Esophagus squamous epithelium (tissue), 5 donors: ENCODE results near the gene SNRPB. TPM values are rescaled to one million over a fixed set of nuclear protein-coding genes. Genes with fewer than 3 reads are reported as not detected.
A peak's percentile ranks its signal among the peaks of the same experiment; 100 is the strongest.

Experiments used
- DNase-seq: peaks from one replicate; lab custom pipeline; 2025; lab: John Stamatoyannopoulos, UW
- H3K27ac ChIP-seq, 4 donors: fragments of 200-600 bp; sonication (generic); one replicate each; pipeline ENCODE4 v1.5.1; 2016 to 2019; ENCODE audit warnings: mild to moderate bottlenecking in 1 of 4
- H3K27me3 ChIP-seq, 4 donors: fragments of 200-600 bp; sonication (generic); 1 replicate in 3 of 4; 2 replicates in 1 of 4; pipeline versions ENCODE4 v1.5.1 to v1.6.0; 2017 to 2021; ENCODE audit warnings: antibody characterized with exemption in 1 of 4
- H3K36me3 ChIP-seq, 3 donors: fragments of 200-600 bp; sonication (generic); one replicate each; pipeline ENCODE4 v1.5.1; 2016 to 2019
- H3K4me1 ChIP-seq, 3 donors: fragments of 200-600 bp; sonication (generic); one replicate each; pipeline ENCODE4 v1.5.1; 2017 to 2019
- H3K4me3 ChIP-seq, 4 donors: fragments of 200-600 bp; sonication (generic); 1 replicate in 3 of 4; 2 replicates in 1 of 4; pipeline ENCODE4 v1.5.1; 2016 to 2019; ENCODE audit warnings: mild to moderate bottlenecking in 2 of 4, moderate library complexity in 1 of 4
- H3K9me3 ChIP-seq, 3 donors: fragments of 200-600 bp; sonication (generic); one replicate each; pipeline ENCODE4 v1.5.1; 2016 to 2019
- CTCF ChIP-seq, 6 experiments: fragments of 450-650 bp in 4 of 6; fragments of 200-600 bp in 2 of 6; sonication (generic) in 2 of 6; IDR thresholded peaks; one replicate each; pipeline ENCODE4 v1.5.1; 2016 to 2019; ENCODE audit warnings: antibody characterized with exemption in 6 of 6, mild to moderate bottlenecking in 4 of 6, moderate library complexity in 4 of 6
- POLR2A ChIP-seq, 4 donors: fragments of 450-650 bp; IDR thresholded peaks; one replicate each; pipeline ENCODE4 v1.6.1; 2017; ENCODE audit warnings: antibody characterized with exemption in 4 of 4, mild to moderate bottlenecking in 4 of 4, moderate library complexity in 3 of 4
- WGBS, 2 donors: methylation state at CpG; one replicate each; pipeline ENCODE4 v1.1.5; 2018; 5-methylcytosine and 5-hydroxymethylcytosine counted together
- intact Hi-C: fragments of 100-400 bp; cut with DNase I; formaldehyde crosslinking; loops from one replicate; pipeline ENCODE4 v1.15.0; 2022
- total RNA-seq, 4 donors: library from RNA; depleted of rRNA; stranded (reverse); fragments of >200 nt; gene quantifications; one replicate each; pipeline ENCODE4 v1.1.0, GENCODE V29; 2016
- donor health status: DM: yes; HTN: yes; CAD: no.

SNRPB gene
- 100 to 1,000 TPM; 244 to 393 (median 277) TPM for total RNA-seq

- peak within 1 kb of the TSS; percentile 45 to 87 (median 76) for H3K4me3 ChIP-seq
- peaks cover 5 to 31% (median 14%) of the 10 kb centered on the region in 3 donors for H3K36me3 ChIP-seq
- intact Hi-C loops: no loop called here
- H3K9me3 ChIP-seq: no peaks in the 10 kb centered on the region
- peaks cover 0 to 37% (median 24%) of the 10 kb centered on the region in 3 donors for H3K4me1 ChIP-seq
- peak within 1 kb of the TSS; percentile 84 to 98 (median 92) for H3K27ac ChIP-seq
- 1 to 2% methylated on average over 25 to 32 of the region's 53 CpGs for WGBS, 2 donors
- peak; percentile 74 for DNase-seq
- TF ChIP-seq POLR2A (IDR thresholded peaks at IDR 0.05) (peak in 3 of 4 donors; percentile 75 to 97 (median 89)), CTCF (IDR thresholded peaks at IDR 0.05) (peak in 1 of 6 experiments; percentile 19)
- H3K27me3 ChIP-seq: no peaks in the 10 kb centered on the region
These were observed at the start of gene SNRPB for GRCh38 chr20:2470423-2471193. TSS of gene SNRPB (minus strand) at chr20:2470789. CDS start at chr20:2470690, 99 bp downstream.

DNA sequence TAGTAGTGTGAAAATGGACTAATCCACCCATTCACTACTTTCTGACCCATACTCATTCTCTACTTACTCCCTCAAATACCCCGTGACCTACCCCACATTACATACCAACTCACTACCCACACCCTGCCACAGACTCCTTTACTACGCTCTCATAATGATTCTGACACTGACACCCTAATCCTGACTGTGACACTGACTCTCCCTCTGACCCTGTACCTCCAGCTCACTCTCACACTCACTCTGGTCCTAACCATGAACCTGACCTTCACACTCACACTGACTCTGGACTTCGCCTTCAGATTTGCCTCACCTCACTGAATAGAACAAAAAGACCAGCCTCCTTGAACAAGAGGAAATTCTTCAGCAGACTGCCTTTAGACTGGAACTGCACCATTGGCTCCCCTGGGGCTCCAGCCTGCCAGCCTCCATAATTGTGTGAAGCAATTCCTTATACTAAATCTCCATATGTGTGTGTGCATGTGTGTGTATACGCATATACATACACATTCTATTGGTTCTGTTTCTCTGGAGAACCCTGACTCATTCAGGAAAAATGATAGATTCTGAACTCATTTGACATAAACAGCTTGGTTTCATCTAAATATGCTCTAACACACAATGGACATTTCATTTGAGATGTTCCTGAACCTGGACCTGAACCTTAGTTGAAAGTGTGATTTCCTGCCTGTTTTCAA, 48.7 kb upstream of the SNRPB start:
- TF ChIP-seq POLR2A (IDR thresholded peaks at IDR 0.05): no peak
- TF ChIP-seq CTCF (IDR thresholded peaks at IDR 0.05): no peak
- Histone ChIP-seq H3K36me3 (no peaks in the 10 kb centered on the region), H3K27ac (no peak overlapping the region), H3K4me3 (no peak overlapping the region), H3K9me3 (no peaks in the 10 kb centered on the region), H3K4me1 (peaks cover 3 to 26% (median 4%) of the 10 kb centered on the region in 3 donors), H3K27me3 (peaks cover 0 to 4% (median 0%) of the 10 kb centered on the region in 4 donors)
- WGBS, 2 donors: 91 to 98% methylated on average over 4 of the region's 4 CpGs
- no peak for DNase-seq
- intact Hi-C loops: no loop called here

DNA sequence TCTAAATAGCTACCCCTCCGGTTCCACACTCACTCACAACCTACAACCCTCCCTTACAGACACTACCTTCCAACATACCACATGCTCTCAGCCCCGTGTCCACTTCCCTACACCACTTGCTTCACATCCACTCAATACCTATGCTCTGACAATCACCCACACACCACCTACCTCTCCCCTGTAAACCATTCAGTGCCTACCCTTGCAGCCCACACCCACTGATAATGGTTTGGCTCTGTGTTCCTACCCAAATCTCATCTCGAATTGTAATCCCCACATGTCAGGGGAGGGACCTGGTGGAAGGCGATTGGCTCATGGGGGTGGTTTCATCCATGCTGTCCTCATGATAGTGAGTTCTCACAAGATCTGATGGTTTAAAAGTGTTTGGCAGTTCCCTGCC, 48.0 kb upstream of the SNRPB start:
- 79 to 80% methylated on average over 4 of the region's 4 CpGs for WGBS, 2 donors
- H3K9me3 ChIP-seq: no peaks in the 10 kb centered on the region
- H3K27ac ChIP-seq: no peak overlapping the region
- H3K4me3 ChIP-seq: no peak overlapping the region
- peaks cover 0 to 19% (median 0%) of the 10 kb centered on the region in 3 donors for H3K4me1 ChIP-seq
- no peaks in the 10 kb centered on the region for H3K36me3 ChIP-seq
- intact Hi-C loops: no loop called here
- no peak for DNase-seq
- peaks cover 0 to 4% (median 0%) of the 10 kb centered on the region in 4 donors for H3K27me3 ChIP-seq
- no peak for TF ChIP-seq CTCF (IDR thresholded peaks at IDR 0.05)
- no peak for TF ChIP-seq POLR2A (IDR thresholded peaks at IDR 0.05)

DNA sequence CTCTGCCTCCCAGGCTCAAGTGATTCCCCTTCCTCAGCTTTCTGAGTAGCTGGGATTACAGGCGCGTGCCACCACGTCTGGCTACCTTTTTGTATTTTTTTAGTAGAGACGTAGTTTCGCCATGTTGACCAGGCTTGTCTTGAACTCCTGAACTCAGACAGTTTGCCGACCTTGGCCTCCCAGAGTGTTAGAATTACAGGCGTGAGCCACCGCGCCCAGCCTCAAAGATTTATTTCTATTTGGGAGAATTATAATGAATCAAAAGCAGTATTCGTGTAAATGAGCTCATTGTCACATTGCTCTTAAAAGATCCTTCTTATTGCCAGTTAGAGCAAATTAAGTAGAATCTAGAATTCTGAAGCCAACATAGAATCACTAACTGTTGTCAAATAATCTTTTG, 47.5 kb upstream of the SNRPB start:
- TF ChIP-seq CTCF (IDR thresholded peaks at IDR 0.05) (no peak), POLR2A (IDR thresholded peaks at IDR 0.05) (no peak)
- Histone ChIP-seq H3K4me3 (no peak overlapping the region), H3K4me1 (peaks cover 0 to 14% (median 0%) of the 10 kb centered on the region in 3 donors), H3K9me3 (no peaks in the 10 kb centered on the region), H3K27me3 (peaks cover 0 to 4% (median 0%) of the 10 kb centered on the region in 4 donors), H3K36me3 (no peaks in the 10 kb centered on the region), H3K27ac (no peak overlapping the region)
- no peak for DNase-seq
- WGBS, 2 donors: 91 to 92% methylated on average over 9 to 10 of the region's 10 CpGs
- intact Hi-C loops: no loop called here

- Histone ChIP-seq H3K27me3 (peaks cover 0 to 4% (median 0%) of the 10 kb centered on the region in 4 donors), H3K4me1 (peaks cover 0 to 2% (median 0%) of the 10 kb centered on the region in 3 donors), H3K27ac (no peak overlapping the region), H3K4me3 (no peak overlapping the region), H3K9me3 (no peaks in the 10 kb centered on the region), H3K36me3 (no peaks in the 10 kb centered on the region)
- TF ChIP-seq POLR2A (IDR thresholded peaks at IDR 0.05): no peak
- TF ChIP-seq CTCF (IDR thresholded peaks at IDR 0.05): no peak
- DNase-seq: no peak
- WGBS, 2 donors: 69 to 82% methylated on average over 2 of the region's 2 CpGs
- intact Hi-C loops: no loop called here
These were observed 45.8 kb upstream of the SNRPB start for GRCh38 chr20:2516399-2516798.
